ENCODE results near the gene ATP13A1. TPM values are rescaled to one million over a fixed set of nuclear protein-coding genes. Genes with fewer than 3 reads are reported as not detected.
"Not testable (repeated sequence)": the region's sequence is repeated elsewhere in the genome, so short reads cannot be mapped to it uniquely, and the experiment has no call there.

The ATP13A1 gene
- total RNA-seq, 4 donors from 2014 or later: 223 to 465 (median 285) TPM

DNA sequence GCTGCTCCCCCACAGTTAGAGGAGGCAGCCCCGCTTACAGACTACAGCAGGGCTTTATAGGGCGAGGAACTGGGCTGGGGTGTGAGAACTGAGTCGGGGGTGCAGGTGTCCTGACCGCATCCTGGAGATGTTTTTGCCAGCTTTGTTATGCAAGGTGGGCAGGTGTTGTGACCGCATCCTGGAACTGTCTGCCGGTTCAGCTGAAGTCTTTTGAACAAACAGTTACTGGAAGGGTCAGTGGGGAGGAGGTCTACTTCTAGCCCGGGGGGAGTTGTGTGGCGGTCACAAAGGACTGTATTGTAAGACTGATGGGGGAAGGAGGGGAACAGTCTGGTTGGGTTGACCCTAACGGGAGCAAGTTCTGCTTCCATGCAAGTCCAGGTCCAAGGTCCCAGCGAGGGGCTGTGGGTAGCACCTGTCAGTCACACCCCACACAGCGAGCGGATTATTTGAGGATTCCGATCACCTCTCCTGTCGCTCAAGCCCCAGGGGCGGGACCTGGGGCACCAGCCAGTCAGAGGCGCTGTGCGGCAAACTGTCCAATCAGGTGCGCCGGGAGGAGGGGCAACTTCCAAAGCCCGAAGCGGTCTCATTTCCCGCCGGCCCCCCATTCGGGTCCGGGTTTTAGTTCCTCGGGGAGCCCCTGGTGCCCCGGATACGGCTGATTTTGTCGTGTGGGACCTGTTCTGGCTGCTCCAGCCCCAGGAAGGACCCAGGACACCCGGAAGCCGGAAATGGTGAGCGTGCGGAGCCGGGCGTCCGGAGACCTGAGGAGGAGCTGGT, 4.9 kb upstream of the ATP13A1 start, which contains the start of gene ZNF101:
ZNF101 (plus strand) TSS at position 610 of the 783 bp plus-strand sequence; CDS start at position 735, 125 bp downstream.
- DNase-seq: peak; percentile 95 to 98 (median 97)

DNA sequence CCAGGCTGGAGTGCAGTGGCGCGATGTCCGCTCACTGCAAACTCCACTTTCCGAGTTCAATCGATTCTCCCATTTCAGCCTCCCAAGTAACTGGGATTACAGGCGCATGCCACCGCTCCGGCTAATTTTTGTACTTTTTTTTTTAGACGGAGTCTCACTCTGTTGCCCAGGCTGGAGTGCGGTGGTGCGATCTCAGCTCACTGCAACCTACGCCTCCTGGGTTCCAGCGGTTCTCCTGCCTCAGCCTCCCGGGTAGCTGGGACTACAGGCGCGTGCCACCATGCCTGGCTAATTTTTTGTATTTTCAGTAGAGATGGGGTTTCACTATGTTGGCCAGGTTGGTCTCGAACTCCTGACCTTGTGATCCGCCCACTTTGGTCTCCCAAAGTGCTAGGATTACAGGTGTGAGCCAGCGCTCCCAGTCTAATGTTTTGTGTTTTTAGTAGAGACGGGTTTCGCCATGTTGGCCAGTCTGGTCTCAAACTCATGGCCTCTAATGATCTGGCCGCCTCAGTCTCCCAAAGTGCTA, 2.0 kb upstream of the ATP13A1 start:
- H3K4me1 ChIP-seq: peaks cover 0 to 27% (median 12%) of the 10 kb centered on the region in 4 donors
- not testable (repeated sequence) for H3K36me3 ChIP-seq, H3K27me3 ChIP-seq, H3K9me3 ChIP-seq
- peak overlapping the region in 1 of 4 donors; percentile 94 for H3K4me3 ChIP-seq
- DNase-seq: peak in 1 of 3 donors; percentile 42
- peak overlapping the region in 1 of 4 donors; percentile 98 for H3K27ac ChIP-seq

More for the DNA sequence above, 4.9 kb upstream of the ATP13A1 start, which contains the start of gene ZNF101:
- peaks cover 0 to 9% (median 4%) of the 10 kb centered on the region in 4 donors for H3K4me1 ChIP-seq
- peak; percentile 25 to 36 for TF ChIP-seq POLR2A (IDR thresholded peaks at IDR 0.05)
- TF ChIP-seq, protein P1, sequence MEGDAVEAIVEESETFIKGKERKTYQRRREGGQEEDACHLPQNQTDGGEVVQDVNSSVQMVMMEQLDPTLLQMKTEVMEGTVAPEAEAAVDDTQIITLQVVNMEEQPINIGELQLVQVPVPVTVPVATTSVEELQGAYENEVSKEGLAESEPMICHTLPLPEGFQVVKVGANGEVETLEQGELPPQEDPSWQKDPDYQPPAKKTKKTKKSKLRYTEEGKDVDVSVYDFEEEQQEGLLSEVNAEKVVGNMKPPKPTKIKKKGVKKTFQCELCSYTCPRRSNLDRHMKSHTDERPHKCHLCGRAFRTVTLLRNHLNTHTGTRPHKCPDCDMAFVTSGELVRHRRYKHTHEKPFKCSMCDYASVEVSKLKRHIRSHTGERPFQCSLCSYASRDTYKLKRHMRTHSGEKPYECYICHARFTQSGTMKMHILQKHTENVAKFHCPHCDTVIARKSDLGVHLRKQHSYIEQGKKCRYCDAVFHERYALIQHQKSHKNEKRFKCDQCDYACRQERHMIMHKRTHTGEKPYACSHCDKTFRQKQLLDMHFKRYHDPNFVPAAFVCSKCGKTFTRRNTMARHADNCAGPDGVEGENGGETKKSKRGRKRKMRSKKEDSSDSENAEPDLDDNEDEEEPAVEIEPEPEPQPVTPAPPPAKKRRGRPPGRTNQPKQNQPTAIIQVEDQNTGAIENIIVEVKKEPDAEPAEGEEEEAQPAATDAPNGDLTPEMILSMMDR (IDR thresholded peaks at IDR 0.05): no peak
- peak within 1 kb of the TSS; percentile 81 to 99 (median 92) for H3K4me3 ChIP-seq
- H3K27me3 ChIP-seq: no peaks in the 10 kb centered on the region
- H3K9me3 ChIP-seq: no peaks in the 10 kb centered on the region
- H3K27ac ChIP-seq: peak within 1 kb of the TSS; percentile 91 to 98 (median 95)
- peaks cover 0 to 14% (median 0%) of the 10 kb centered on the region in 3 donors for H3K36me3 ChIP-seq

DNA sequence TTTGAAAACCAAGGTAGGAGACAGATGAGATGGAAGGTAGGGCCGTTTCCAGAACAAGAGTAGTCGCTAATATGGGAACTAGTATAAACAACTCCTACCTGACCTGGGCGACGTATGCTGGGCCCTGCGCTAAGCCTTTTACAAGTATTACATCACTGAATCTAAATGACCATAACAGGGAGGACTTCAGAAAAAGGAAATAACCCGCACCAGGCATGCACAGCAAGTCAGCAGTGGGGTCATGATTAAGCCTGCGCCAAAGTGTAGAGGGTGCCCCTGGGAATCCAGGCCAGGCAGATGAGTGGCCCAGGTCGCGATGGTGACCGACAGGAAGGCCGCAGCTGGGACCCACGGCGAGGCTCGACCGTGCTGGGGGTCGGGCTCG, 613 bp downstream of the ATP13A1 start:
- H3K4me1 ChIP-seq: peaks cover 0 to 22% (median 12%) of the 10 kb centered on the region in 4 donors
- no peak for DNase-seq
- H3K27ac ChIP-seq: peak overlapping the region; percentile 94 to 96 (median 96)
- H3K36me3 ChIP-seq: peaks cover 0 to 26% (median 0%) of the 10 kb centered on the region in 3 donors
- H3K9me3 ChIP-seq: no peaks in the 10 kb centered on the region
- TF ChIP-seq, protein P1 (IDR thresholded peaks at IDR 0.05): no peak
- no peak for TF ChIP-seq POLR2A (IDR thresholded peaks at IDR 0.05)
- H3K4me3 ChIP-seq: peak overlapping the region; percentile 76 to 93 (median 86)
- H3K27me3 ChIP-seq: no peaks in the 10 kb centered on the region

DNA sequence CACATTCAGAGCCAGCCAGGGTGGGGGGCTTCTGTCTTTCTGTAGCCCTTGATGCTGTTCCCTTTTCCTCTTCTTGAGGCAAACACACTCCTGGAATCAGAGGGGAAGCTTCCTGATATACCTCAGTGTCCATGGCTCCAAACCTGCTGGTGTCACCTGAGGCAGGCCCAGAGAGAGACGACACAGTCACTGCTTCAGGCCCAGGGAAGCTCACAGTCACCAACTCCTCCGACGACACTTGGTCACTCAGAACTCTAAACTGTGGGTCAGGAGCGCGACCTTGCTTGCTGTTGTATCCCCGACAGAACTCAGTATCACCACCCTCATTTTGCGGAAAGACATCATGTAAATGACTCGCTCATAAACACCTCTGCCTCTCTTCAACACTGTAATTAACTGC, 1.1 kb downstream of the ATP13A1 start:
- H3K4me3 ChIP-seq: peak overlapping the region; percentile 13 to 89 (median 80)
- DNase-seq: peak in 1 of 3 donors; percentile 43
- H3K9me3 ChIP-seq: no peaks in the 10 kb centered on the region
- H3K27me3 ChIP-seq: no peaks in the 10 kb centered on the region
- H3K4me1 ChIP-seq: peaks cover 0 to 22% (median 9%) of the 10 kb centered on the region in 4 donors
- peak overlapping the region in 3 of 4 donors; percentile 95 to 96 (median 96) for H3K27ac ChIP-seq
- TF ChIP-seq POLR2A (IDR thresholded peaks at IDR 0.05): no peak
- TF ChIP-seq, protein P1 (IDR thresholded peaks at IDR 0.05): no peak
- H3K36me3 ChIP-seq: peaks cover 0 to 32% (median 0%) of the 10 kb centered on the region in 3 donors

DNA sequence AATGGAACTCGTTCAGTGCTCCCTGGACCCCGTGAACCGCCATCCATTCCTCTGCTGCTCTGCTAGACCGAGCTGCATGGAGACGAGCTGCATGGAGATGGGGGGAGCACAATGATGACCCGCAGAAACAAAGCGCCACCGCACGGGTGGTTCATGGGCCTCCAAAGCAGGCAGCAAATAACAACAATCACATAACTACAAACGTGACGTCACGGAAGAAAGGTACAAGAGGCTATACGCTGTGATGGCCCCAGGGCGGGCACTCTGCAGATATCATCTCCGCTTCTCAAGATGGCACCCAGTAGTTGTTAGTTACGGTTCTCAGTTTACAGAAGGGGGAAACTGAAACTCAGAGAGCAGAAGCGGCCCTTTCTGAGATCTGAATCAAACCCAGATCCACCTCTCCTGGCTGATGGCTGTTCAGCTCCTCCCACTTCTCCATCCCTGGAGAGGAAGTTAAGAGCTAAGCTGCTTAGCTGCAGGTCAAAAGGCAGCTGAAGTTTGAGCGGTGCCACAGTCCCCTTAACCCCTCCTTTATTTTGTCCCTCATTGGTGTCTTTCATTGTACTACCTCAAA, 1.7 kb downstream of the ATP13A1 start:
- Histone ChIP-seq H3K9me3 (no peaks in the 10 kb centered on the region), H3K36me3 (peaks cover 0 to 37% (median 0%) of the 10 kb centered on the region in 3 donors), H3K27me3 (no peaks in the 10 kb centered on the region), H3K4me1 (peaks cover 0 to 22% (median 8%) of the 10 kb centered on the region in 4 donors), H3K27ac (peak overlapping the region in 3 of 4 donors; percentile 19 to 96 (median 95)), H3K4me3 (peak overlapping the region in 2 of 4 donors; percentile 13 to 84)
- TF ChIP-seq, protein P1 (IDR thresholded peaks at IDR 0.05): no peak
- TF ChIP-seq POLR2A (IDR thresholded peaks at IDR 0.05): no peak
- peak in 2 of 3 donors; percentile 65 to 70 for DNase-seq

Data from Peyer's patch (tissue), 4 donors.